Astrocyte of the spinal cord (primary cell): ENCODE results near the gene PLPPR3.
A peak's percentile ranks its signal among the peaks of the same experiment; 100 is the strongest.

Experiments used
- DNase-seq: peaks from one replicate; pipeline ENCODE4 v3.0.0; 2011; ENCODE audit warnings: low read depth, low spot score
- H3K4me3 ChIP-seq: 2 replicates; pipeline ENCODE4 v1.5.1; 2011; ENCODE audit warnings: low read depth, mild to moderate bottlenecking, low read length, moderate library complexity
- CTCF ChIP-seq: IDR thresholded peaks from 2 replicates; pipeline ENCODE4 v1.5.1; 2012; ENCODE audit warnings: low read depth, mild to moderate bottlenecking, low read length, inconsistent platforms
- in situ Hi-C: cut with HindIII; loops from 2 replicates; pipeline ENCODE4 v1.10.0; 2017; ENCODE audit warnings: low sequenced_read_pairs

PLPPR3 gene

DNA sequence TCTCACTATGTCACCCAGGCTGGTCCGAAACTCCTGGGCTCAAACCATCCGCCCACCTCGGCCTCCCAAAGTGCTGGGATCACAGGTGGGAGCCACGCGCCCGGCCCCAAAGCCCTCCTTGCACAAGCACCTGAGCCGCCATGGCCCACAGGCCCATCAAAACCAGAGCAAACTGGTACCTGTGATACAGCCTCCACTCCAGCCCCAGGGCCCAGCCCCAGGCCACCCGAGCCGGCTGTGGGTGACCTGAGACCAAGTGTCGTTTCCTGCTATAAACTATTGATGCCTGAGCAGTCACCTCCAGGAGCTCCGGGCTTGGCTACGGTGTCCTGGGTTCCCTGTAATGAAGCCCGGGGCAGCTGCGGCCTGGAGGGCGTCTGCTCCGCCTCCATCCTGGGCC, 34.2 kb downstream of the PLPPR3 start:
- no peak overlapping the region for H3K4me3 ChIP-seq
- in situ Hi-C loops, result no loop called here
- no peak for TF ChIP-seq CTCF
- DNase-seq, result no peak

DNA sequence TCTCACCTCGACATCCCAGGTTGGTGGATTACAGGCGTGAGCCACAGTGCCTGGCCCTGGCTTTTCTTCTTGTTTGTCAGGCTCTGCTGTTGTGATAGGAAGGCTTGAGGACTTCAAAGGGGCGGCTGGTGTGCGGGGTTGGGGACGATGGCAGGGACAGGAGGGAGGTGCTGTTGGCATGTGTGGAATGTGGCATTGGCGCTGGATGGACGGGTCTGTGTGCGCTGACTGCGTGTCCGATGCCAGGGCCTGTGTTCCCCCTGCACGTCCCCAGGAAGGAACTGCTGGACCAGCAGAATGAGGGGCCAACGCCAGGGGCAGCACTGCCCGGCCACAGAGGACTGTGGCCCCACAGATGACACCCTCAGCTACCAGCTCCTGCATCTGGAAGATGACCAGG, 37.2 kb downstream of the PLPPR3 start:
- no peak overlapping the region for H3K4me3 ChIP-seq
- DNase-seq, result no peak
- no peak for TF ChIP-seq CTCF
- in situ Hi-C loops, result no loop called here

GRCh38 chr19:782878-783668, 38.7 kb downstream of the PLPPR3 start:
- in situ Hi-C loops, result no loop called here
- H3K4me3 ChIP-seq, result no peak overlapping the region
- no peak for TF ChIP-seq CTCF
- DNase-seq, result no peak

GRCh38 chr19:782185-782877, 39.4 kb downstream of the PLPPR3 start:
- no peak for TF ChIP-seq CTCF
- H3K4me3 ChIP-seq, result no peak overlapping the region
- DNase-seq, result peak; percentile 60
- in situ Hi-C loops, result no loop called here

DNA sequence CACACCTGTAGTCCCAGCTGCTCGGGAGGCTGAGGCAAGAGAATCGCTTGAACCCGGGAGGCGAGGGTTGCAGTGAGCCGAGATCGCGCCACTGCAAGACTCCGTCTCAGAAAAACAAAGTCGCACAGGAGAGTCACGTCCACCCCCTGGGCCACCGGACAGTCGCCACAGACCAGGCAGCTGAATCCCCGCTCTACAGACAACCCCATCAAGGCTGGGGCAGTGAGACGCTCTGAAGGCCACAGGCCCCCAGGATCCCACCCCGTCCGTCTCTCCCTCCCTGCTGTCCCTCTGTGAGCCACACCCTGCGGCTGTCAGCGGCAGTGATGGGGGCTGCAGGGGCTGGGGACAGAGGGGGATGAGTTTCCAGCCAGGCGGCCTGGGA, 40.0 kb downstream of the PLPPR3 start:
- no peak for TF ChIP-seq CTCF
- in situ Hi-C loops, result no loop called here
- DNase-seq, result no peak
- no peak overlapping the region for H3K4me3 ChIP-seq

- no peak for TF ChIP-seq CTCF
- in situ Hi-C loops, result no loop called here
- DNase-seq, result no peak
- no peak overlapping the region for H3K4me3 ChIP-seq
Measured at GRCh38 chr19:780935-781334, 40.8 kb downstream of the PLPPR3 start.
